Panc1 (cell line): ENCODE results near the gene CFAP74. TPM values are rescaled to one million over a fixed set of nuclear protein-coding genes. Genes with fewer than 3 reads are reported as not detected.

Experiments used
- ATAC-seq: fragments of 200-7000 bp; cut with Tn5 transposase; 2 replicates; pipeline ENCODE4 v1.9.1; 2020; ENCODE audit warnings: mild to moderate bottlenecking, moderate library complexity
- BruUV-seq: library from RNA; stranded (reverse); fragments of 400-500 nt; replicated peaks from 2 replicates; lab custom pipeline; 2021; lab: Mats Ljungman, UMichigan
- CTCF ChIA-PET: fragments of 300-600 bp; sonication (Branson Sonifier 250); formaldehyde crosslinking; loops from one replicate; lab custom pipeline; 2022; ENCODE audit warnings: antibody characterized with exemption; lab: Charles Lee
- POLR2A ChIA-PET: fragments of 300-600 bp; sonication (Branson Sonifier 250); formaldehyde crosslinking; loops from one replicate; lab custom pipeline; 2022; ENCODE audit warnings: antibody characterized with exemption; lab: Charles Lee
- DNase-seq: peaks from one replicate; pipeline ENCODE4 v3.0.0-alpha.2; 2010; ENCODE audit warnings: low read depth, low spot score
- H3K27ac ChIP-seq: 2 replicates; pipeline ENCODE4 v1.5.1; 2011; ENCODE audit warnings: mild to moderate bottlenecking, low read length, inconsistent platforms
- H3K27me3 ChIP-seq: fragments of 200-500 bp; sonication (Bioruptor generic); 2 replicates; pipeline ENCODE4 v1.6.0; 2014; ENCODE audit warnings: low read length, inconsistent platforms; ENCODE audit not compliant: control insufficient read depth, insufficient read depth
- H3K36me3 ChIP-seq: fragments of 200-500 bp; sonication (Bioruptor generic); 2 replicates; pipeline ENCODE4 v1.5.1; 2014; ENCODE audit warnings: inconsistent platforms, mild to moderate bottlenecking, low read length, moderate library complexity; ENCODE audit not compliant: control insufficient read depth, insufficient read depth
- H3K4me1 ChIP-seq: 2 replicates; pipeline ENCODE4 v1.5.1; 2011; ENCODE audit warnings: inconsistent platforms, mild to moderate bottlenecking, low read length, moderate library complexity; ENCODE audit not compliant: control insufficient read depth, insufficient read depth
- H3K4me3 ChIP-seq, 2 experiments: 2 replicates each; pipeline ENCODE4 v1.5.1; 2011 to 2012; ENCODE audit warnings: low read depth in 2 of 2, low read length in 2 of 2, mild to moderate bottlenecking in 2 of 2, inconsistent platforms in 1 of 2, moderate library complexity in 1 of 2
- H3K9me3 ChIP-seq: fragments of 200-500 bp; sonication (Bioruptor generic); 2 replicates; pipeline ENCODE4 v1.5.1; 2014; ENCODE audit warnings: low read depth, mild to moderate bottlenecking, inconsistent platforms, low read length, moderate library complexity; ENCODE audit not compliant: control insufficient read depth, insufficient read depth
- CTCF ChIP-seq: fragments of 450-650 bp; IDR thresholded peaks from 2 replicates; pipeline ENCODE4 v1.5.1; 2017; ENCODE audit warnings: mild to moderate bottlenecking
- POLR2AphosphoS5 ChIP-seq: IDR thresholded peaks from 2 replicates; pipeline ENCODE4 v1.6.1; 2012; ENCODE audit warnings: mild to moderate bottlenecking, low read depth, low read length, moderate library complexity
- REST ChIP-seq, 2 experiments: IDR thresholded peaks; 2 replicates each; pipeline ENCODE4 v1.6.1; 2011 to 2012; ENCODE audit warnings: low read depth in 2 of 2, control low read depth in 1 of 2, low read length in 1 of 2, mild to moderate bottlenecking in 1 of 2, moderate library complexity in 1 of 2; ENCODE audit not compliant: insufficient read depth in 1 of 2
- SIN3A ChIP-seq: IDR thresholded peaks from 2 replicates; pipeline ENCODE4 v1.6.1; 2012; ENCODE audit warnings: low read depth, mild to moderate bottlenecking, low read length, moderate library complexity, borderline replicate concordance; ENCODE audit not compliant: insufficient read depth
- TCF7L2 ChIP-seq: IDR thresholded peaks from 2 replicates; pipeline ENCODE4 v1.6.1; 2011; ENCODE audit warnings: mild to moderate bottlenecking, low read depth, low read length, inconsistent platforms
- in situ Hi-C: cut with HindIII; loops from 2 replicates; pipeline ENCODE4 v1.10.0; 2016; ENCODE audit warnings: low sequenced_read_pairs, low pct_unique_long_range_greater_than_20kb
- intact Hi-C: fragments of 100-400 bp; cut with micrococcal nuclease; formaldehyde crosslinking; loops from one replicate; pipeline ENCODE4 v1.10.0; 2022; ENCODE audit not compliant: unreplicated experiment
- total RNA-seq: library from RNA; stranded (reverse); gene quantifications from one replicate; pipeline ENCODE4 v1.2.1, GENCODE V29; 2021; ENCODE audit not compliant: unreplicated experiment

Gene CFAP74
- total RNA-seq, 1 experiment from 2014 or later: not detected

GRCh38 chr1:1901641-1902294, 101.8 kb downstream of the CFAP74 start:
- intact Hi-C loops: no loop called here

More at GRCh38 chr1:1901641-1902294, 101.8 kb downstream of the CFAP74 start:
- ChIA-PET CTCF (interaction anchor here (0.5 kb wide), 1 partner anchor 191 kb away, joined by 7 read pairs; no protein-coding TSS in a partner anchor), POLR2A (interaction anchor here (0.9 kb wide), 1 partner anchor 16 kb away, joined by 5 read pairs; no protein-coding TSS in a partner anchor)
- Histone ChIP-seq H3K27ac (no peak overlapping the region), H3K4me3 (no peak overlapping the region), H3K9me3 (no peaks in the 10 kb centered on the region), H3K4me1 (peaks cover 9% of the 10 kb centered on the region), H3K27me3 (no peaks in the 10 kb centered on the region), H3K36me3 (no peaks in the 10 kb centered on the region)
- BruUV-seq: no TSS peak
- TF ChIP-seq POLR2AphosphoS5 (no peak), TCF7L2 (no peak), CTCF (no peak), SIN3A (no peak), REST (IDR thresholded peaks at IDR 0.05; ENCODE audit: insufficient read depth in 1 of 2, low read depth in 2 of 2, low read length in 1 of 2) (no peak)
- ATAC-seq (0 out of 2 replicates have a peak, but pooled peaks have one; percentile 10), DNase-seq (no peak)
- in situ Hi-C loops: no loop called here
